Ecto neural progenitor cell (in vitro differentiated cells): ENCODE measurements around the gene TMEM178B.

Experiments
- DNase-seq: peaks from one replicate; pipeline ENCODE4 v3.0.0-alpha.2; 2018; ENCODE audit warnings: low spot score

The TMEM178B gene

DNA sequence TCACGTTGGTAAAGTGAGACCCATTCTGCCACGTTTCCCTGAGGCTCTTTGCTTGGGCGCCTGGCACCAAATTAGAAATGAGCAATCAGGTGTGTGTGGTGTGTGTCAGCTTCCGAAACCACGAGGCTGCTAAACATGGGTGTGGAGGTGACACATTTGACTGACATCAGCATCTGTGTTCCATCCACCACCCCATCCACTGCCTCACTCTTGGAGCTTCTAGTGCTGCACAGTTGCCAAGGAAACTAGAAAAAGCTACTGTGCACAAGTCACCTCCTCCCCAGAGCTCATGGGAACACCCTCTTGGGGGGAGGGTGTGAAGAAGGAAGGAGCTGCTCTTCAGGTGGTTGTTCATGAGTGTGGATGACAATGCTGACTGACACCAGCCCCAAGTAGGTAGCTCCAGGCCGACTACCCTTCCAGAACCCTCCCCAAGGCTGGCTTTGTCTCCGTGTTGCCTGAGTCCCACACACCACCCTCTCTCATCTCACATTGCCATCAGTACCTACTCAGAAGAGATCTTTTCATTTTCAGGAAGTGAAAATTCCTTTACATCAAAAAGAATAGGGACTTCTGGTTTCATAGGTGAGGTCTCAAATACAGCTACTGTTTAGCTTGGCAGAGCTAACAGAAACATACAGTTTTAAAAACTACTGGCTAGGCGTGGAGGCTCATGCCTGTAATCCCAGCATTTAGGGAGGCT, 152.2 kb downstream of the TMEM178B start:
- no peak for DNase-seq

DNA sequence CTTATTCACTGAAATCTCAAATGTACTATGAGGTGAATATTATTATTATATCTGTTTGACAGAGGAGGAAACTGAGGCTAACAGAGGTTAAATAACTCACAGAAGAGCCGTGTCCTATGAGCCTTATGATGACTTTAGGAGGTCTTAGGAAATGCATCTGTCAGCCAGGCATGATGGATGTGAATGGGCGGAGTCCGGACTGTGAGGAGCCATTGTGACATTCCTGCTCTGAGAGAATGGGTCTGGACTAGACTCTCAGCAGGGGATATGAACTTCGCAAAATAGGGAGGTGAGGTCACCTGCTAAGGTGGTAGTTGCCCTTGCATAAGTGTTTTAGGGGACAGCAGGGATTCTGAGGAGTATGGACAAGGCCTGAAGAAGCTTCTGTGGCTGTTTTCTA, 153.6 kb downstream of the TMEM178B start:
- no peak for DNase-seq

DNA sequence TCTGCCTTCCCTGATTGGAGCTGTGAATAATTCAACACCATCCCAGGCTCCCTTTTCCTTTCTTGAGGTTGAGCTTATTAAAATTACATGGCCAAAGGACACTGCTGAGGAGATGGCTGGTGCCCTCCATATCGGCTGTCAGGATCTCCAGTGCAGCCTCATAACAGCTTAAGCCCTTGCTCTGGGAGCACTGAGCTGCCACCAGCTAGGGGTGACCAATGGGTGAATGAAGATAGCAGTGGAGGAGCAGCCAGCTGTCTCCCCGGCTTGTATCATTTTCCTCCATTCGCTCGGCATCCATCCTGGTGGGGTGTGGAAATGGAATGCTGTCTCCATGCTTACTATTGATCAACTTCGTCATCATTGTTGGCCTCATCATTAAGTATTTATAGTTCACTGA, 154.6 kb downstream of the TMEM178B start:
- no peak for DNase-seq

DNA sequence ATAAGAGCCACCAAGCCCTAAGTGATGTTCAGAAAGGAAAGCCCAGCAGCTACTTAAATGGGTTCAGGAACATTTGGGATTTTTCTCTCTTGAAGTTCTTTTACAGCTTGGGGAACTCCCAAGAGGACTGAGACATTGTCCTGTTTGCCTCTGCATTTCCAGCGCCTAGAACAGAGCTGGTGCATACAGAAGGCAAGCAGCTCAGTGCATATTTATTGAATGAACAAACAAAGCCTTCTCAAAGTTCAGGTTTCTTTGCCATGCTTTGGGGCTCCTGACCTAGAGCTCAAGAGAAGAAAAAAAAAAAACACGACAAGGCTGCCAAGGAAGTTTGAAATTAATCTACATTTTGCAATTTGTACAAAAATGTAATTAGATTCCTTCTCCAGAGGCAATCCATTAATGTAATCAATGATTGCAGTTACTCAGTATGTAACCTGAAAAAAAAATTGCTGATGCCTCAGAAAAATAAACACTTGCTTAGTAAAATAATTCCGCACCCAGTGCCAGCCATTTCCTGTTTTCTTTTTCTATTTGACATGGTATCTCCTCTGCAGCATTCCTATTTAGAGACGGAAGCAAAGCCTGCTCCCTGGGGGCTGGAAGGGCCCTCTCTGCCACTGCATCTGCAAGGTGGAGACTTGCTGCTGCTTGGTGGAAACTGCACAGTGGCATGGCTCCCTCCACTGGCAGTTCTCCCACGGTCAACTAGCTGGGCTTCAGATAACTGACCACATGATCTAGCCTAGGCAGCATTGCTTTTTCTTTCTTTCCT, 157.3 kb downstream of the TMEM178B start:
- DNase-seq: peak; percentile 72

DNA sequence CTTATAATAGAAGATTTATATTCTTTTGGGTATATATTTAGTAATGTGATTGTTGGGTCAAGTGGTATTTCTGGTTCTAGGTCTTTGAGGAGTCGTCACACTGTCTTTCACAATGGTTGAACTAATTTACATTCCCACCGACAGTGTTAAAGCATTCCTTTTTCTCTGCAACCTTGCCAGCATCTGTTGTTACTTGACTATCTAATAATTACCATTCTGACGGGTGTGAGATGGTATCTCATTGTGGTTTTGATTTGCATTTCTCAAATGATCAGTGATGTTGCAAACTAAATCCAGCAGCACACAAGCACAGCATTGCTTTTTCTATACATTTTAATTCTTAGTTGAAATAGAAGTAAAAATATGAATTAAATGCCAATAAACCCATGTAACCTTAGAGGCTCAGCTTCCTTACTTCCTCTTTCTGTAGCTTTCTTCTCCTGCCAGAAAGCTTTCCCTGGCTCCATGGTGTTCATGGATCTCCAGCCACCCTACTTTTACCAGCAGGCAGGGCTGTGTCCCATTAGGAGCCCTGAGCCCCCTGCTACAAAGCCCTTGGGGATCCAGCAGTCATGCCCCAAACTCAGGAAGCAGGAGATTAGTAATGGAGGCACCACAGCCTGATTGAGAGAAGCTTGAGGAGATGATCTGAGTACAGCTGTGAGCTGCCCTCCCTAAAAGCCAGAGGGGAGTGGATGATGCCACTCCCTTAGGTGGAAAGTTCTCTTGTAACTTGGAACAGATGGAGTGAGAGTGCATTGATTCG, 158.6 kb downstream of the TMEM178B start:
- DNase-seq: no peak

DNA sequence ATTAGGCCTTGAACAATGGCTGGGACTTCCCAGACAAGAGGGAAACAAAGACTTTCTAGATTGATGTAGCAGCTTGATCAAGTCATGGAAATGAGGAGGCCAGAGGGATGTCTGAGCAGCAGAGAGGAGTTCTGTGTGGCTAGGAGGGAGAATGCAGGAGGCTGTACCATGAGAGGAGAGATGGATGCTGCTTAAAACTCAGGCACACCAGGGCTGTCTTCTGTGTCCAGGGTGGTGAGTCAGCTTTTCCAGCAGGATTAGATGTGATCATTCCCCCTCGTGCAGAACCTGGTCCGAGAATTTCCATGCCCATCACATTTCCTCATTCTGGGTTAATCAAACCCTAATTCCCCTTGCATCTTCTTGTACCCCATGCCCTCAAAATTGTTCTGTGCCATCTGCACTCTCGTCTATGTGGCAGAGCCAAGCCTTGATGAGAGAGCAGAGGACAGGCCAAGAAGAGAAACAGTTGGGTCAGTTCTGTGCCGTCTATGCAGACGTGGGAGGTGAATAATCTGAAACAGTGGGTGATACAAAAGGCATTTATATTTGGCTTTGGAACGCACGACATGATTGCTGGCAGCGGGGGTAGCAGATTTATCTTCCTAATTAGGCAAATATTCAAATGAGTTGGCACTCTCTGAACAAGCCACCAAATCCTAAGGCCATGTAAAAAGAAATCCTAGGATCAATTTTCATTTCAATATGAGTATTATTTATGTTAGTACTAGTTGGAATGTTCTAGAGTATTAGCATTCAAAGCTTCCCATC, 160.7 kb downstream of the TMEM178B start:
- no peak for DNase-seq

DNA sequence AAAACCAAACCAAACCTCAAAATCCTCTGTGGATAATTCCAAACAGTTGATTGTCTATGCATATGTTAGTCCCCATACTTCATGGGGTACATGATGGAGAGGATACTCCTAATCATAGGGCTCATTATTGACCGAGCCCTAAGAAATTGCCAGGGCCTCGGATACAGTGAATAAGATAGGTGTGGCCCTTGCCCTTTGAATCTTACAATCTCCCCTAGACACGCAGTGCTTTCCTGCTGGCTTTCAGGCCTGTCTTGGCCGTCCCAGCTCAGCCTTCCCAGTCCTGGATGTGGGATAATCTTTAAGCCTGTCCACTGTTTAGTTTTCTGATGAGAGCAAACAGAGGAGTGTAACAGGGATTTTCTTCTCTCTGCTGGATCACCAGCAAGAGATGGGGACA, 161.8 kb downstream of the TMEM178B start:
- DNase-seq: no peak

DNA sequence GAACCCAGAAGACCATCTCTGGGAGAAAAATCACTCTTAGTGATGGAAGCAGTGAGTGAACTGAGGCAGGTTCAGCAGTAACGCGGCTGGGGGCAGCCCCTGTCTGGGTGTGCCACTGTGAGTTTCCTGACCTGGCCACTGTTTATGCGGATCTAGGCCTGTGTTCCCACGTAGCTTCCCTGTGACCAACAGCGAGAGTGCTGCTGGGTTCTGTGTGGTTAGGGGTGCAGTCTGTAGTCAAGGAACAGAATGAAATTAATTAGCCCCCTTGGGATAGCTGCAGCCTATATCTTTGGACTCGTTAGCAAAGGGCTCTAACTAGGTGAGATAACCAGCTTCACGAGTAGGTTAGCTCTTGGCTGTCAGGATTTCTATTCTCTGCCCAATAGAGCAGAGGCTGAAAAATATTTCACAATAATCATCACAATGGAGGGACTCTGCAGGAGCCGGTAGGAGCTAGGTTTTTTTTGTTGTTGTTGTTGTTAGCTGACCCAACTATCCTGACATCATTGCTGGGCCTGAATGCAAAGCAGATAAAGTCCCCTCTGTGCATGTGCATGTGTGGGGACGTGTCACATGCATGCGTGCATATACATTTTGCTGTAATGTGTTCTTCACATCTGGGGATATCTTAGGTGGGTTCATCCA, 164.9 kb downstream of the TMEM178B start:
- no peak for DNase-seq

DNA sequence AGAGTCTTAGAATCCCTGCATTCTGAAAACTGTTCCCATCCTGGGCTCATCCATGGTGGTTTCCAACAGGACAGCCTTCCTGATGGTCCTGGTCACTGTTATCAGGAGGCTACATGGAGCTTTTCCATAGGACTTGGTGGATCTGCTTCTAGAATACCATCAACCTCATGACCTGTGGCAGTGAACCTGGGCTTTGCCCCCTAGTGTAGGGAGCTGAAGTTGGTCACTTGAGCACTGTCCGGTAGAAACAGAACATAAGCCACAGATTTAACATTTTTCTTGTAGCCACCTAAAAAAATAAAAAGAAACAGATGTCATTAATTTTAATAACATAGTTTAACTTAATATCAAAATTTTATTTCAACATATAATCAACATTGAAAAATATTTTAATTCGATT, 165.8 kb downstream of the TMEM178B start:
- DNase-seq: no peak

DNA sequence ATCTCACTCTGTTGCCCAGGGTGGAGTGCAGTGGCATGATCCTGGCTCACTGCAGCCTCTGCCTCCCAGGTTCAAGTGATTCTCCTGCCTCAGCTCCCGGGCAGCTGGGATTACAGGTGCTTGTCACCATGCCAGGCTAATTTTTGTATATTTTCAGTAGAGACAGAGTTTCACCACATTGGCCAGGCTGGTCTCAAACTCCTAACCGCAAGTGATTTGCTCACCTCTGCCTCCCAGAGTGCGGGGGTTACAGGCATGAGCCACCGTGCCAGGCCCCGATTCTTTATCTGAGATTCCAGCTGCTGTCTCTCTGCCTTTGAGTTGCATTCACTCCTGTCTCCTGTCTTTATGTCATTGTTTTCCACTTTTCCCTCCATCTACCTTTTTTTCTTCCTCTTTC, 168.7 kb downstream of the TMEM178B start:
- no peak for DNase-seq

DNA sequence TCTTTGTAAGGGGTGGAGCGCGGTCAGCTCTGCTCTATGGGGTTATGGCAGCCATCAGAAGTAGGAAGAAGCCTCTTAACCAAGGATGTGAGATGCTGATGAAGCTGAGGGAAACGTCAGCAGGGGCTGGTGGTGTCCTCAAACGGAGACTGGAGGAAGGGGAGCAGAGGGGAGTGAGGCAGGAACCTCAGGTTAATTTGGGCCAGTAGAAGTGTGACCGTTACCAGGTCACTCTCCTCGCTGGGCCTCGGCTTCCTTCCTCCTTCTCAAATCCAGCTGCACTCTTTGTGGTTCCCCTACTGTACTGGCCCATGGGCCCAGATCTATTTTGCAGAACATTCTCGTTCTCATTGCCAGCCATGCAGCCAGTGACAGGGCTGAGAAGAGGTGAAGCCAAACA, 169.5 kb downstream of the TMEM178B start:
- no peak for DNase-seq

DNA sequence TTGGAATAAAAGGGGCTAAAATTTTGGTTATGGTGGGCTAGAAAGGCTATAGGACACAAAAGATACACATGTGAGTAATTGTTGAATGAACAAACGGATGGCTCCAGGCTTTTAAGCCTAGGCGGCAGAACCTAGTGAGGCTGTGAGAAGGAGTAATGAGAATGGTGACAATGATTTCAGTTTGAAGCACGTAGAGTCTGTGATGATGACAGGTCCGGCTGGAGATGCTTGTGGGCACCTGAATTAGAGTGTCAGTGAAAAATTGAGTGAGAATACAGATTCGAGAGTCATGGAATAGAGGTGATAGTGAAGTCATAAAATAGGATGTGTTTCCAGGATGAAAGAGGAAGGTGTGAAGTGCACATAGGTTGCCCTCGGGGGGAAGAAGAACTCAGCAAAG, 170.6 kb downstream of the TMEM178B start:
- no peak for DNase-seq

DNA sequence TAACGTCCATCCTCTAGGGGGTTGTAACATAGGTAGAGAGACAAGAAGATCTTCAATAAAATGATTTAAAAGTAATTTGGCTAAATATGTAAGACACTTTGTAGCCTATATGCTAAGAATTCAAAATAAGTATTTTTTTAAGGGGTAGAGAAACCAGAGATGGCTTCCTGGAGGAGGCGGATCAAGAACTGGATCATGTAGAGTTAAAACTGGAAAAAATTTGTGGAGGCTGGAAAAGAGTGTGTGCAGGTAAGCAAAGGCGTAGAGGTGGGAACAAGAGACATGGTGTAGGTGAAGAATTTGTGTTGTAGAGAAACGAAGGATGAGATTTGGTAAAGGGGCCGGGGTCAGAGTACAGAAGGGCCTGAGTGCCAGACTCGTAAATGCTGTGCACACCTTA, 172.6 kb downstream of the TMEM178B start:
- no peak for DNase-seq

DNA sequence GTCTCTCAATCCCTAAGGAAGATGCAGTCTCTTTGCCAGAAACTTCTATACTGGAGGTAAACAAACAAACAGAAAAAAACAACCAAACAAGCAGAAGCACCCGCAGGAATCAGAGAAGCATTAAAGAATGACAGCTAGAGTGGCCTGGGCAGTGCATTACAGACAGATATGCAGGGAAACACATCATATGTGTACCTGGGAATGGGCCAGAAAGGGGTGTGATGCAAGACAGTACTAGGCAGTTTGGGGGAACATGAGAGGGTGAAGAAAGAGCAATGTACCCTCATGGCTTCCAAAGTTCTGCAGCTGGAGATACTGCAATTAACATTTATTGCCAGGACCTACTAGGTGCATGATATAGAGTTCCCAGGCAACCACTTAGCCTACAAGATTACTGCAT, 177.3 kb downstream of the TMEM178B start:
- DNase-seq: no peak

DNA sequence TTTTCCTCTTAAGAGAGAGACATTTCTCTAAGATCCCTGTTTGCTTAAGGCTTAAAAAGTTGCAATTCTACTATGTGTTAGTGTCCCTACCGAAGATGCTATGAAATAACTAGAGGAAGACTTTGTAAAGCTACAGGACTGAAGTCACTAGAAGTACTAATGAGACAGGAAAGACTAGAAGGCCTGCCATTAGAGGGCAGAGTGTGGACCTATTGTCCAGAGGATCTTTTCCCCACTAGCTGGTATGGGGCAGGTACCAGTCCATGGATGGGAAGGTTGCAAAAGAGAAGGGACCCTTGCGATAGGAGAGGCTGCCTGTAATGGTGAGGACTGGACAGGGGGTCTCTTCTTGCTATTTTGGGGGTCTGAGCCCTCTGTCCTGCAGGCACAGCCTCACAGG, 178.1 kb downstream of the TMEM178B start:
- DNase-seq: no peak

DNA sequence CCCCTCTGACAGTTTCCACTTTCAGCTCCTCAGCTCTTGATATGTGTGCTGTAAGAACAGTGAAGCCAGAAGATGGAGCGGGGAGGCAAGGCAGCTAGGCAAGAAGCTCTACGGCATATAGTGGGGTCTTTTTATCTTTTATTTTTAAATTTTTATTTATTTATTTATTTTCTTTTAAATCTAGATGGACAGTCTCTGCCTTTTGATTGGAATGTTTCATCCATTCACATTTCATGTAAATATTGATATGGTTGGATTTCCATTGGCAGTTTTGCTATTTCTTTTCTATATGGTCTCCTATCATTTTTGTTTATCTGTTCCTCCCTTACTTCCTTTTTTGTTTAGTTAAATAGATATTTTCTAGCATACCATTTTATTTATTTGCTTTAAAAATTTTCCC, 183.7 kb downstream of the TMEM178B start:
- no peak for DNase-seq

DNA sequence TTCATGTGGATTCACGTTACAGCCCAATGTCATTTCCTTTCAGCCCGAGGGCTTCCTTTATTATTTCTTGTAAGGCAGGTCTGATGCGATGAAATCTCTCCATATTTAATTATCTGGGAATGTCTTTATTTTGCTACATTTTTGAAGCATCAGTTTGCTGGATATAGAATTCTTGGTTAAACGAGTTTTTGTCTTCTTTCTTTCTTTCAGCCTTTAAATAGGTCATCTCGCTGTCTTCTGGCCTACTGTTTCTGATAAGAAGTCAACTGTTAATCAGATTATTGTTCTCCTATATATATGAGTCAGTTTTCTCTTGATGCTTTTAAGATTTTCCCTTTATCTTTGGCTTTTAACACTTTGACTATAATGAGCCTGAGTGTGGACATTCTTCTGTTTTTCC, 184.7 kb downstream of the TMEM178B start:
- no peak for DNase-seq

DNA sequence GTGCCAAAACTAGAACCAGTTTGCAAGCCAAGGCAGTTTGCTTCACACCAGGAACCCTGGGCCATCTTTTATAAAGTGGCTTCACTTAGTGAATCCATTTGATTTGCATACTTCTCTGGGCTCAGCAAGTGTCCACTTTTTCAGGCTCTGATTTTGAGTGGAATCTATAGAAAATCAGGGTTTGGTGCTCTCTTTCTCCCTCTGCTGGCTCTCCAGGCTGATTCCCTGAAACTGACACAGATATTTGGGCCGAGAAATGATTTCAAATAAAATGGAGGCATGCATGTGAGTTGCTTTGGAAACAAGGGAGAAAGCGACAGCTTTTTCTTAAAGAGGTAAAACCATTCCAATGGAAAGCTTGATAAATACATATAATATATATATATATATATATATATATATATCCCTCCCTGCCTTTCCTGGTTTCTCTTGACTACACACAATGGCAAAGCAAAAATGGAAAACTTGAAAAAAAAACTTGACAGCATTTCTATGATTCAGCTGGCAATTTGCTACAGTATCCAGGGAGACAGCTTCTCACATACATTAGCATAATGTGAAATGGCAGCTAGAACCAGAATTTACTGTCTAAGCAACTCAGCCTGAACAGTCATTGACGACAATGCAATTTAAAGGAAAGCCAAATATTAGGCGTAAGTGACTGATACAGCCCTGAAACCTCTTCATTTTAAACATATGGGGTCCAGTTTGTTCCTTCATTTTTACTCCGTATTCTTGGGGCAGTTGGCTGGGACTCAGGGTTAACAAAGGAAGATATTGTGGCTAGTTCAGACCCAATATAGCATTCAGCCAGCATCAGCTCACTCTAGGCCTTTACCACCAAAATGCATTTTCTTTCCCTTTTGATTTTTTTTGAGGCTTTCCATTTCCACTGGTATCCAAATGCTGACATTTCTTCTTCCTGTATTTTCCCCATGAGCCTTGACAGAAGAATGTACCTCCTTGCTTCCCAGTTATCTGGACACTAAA, 188.5 kb downstream of the TMEM178B start:
- DNase-seq: no peak

DNA sequence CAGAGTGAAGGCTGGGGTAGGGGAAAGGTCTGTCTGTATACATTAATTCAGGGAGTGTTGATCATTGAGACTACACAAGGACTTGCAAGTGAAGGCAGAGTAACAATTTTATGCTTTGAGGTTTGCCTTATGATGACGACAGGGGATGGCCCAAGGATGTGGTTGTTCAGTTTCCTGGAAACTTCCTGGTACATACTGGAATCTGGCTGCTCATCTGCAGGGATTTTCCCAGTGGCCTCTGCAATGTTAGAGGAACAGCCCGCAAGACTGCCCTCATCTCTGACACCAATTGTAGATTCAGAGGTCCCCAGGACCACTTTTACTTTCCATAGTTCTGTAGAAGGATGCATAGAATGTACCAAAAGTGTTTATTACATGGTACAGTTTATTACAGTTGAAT, 189.6 kb downstream of the TMEM178B start:
- DNase-seq: no peak

DNA sequence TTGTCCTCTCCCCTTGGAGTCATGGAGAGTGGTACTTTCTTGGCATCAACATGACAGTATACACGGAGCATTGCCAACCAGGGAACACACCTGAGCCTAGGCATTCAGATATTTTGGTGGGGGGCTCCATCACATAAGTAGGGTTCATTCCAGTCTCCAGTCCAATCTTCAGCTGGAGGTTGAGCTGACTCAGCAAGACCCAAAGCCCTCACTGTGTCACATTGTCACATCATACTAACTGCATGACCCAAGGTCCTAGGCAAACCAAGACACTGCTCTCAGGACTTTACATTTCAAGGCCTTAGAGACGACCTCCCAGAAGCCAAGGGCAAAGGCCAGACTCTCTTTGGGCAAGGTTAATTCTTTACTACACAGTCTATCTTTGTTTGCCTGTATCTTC, 190.1 kb downstream of the TMEM178B start:
- no peak for DNase-seq

DNA sequence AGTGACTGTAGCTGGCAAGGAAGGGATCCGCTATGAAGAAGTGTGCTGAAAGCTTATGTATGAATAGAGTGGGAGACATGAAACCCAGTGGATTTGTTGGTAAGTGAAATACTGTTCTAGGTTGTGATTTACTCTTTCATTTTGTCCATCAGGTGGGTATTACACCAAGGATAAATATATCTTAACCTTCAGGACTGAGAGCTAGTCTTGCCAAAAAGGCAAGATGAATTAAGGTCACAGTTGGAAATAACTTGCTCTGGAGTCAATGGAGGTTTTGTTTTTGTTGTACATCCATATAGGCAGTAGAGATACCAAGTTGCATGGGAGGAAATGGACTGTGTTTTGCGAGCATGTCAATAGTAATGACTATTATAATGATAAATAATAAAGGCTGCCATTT, 190.6 kb downstream of the TMEM178B start:
- DNase-seq: no peak
